Calu3 (cell line): ENCODE measurements around the gene MESP1. TPM values are rescaled to one million over a fixed set of nuclear protein-coding genes. Genes with fewer than 3 reads are reported as not detected.
"Not testable (repeated sequence)": the region's sequence is repeated elsewhere in the genome, so short reads cannot be mapped to it uniquely, and the experiment has no call there.

Experiments
- BruUV-seq: library from RNA; stranded (reverse); fragments of 400-500 nt; replicated peaks from 2 replicates; lab custom pipeline; 2021; lab: Mats Ljungman, UMichigan
- CTCF ChIA-PET: fragments of 300-600 bp; sonication (Branson Sonifier 250); formaldehyde crosslinking; loops from one replicate; lab custom pipeline; 2022; ENCODE audit warnings: antibody characterized with exemption; lab: Charles Lee
- DNase-seq: peaks from one replicate; pipeline ENCODE4 v3.0.0; 2022
- H3K27ac Mint-ChIP-seq: one replicate; pipeline ENCODE4 v1.8.0; 2022; ENCODE audit warnings: mixed read lengths; ENCODE audit not compliant: unreplicated experiment
- H3K27me3 Mint-ChIP-seq: one replicate; pipeline ENCODE4 v1.8.0; 2022; ENCODE audit warnings: mixed read lengths; ENCODE audit not compliant: unreplicated experiment
- H3K36me3 Mint-ChIP-seq: one replicate; pipeline ENCODE4 v1.8.0; 2022; ENCODE audit warnings: mild to moderate bottlenecking, moderate library complexity, mixed read lengths; ENCODE audit not compliant: insufficient read depth, unreplicated experiment
- H3K4me1 Mint-ChIP-seq: one replicate; pipeline ENCODE4 v1.8.0; 2022; ENCODE audit warnings: mild to moderate bottlenecking, low read depth, mixed read lengths; ENCODE audit not compliant: unreplicated experiment
- H3K4me3 Mint-ChIP-seq: one replicate; pipeline ENCODE4 v1.8.0; 2022; ENCODE audit warnings: mild to moderate bottlenecking, low read depth, moderate library complexity, mixed read lengths; ENCODE audit not compliant: unreplicated experiment
- H3K9me3 Mint-ChIP-seq: one replicate; pipeline ENCODE4 v1.8.0; 2022; ENCODE audit warnings: low read depth, mixed read lengths; ENCODE audit not compliant: unreplicated experiment
- CTCF ChIP-seq: fragments of 200-600 bp; IDR thresholded peaks from one replicate; pipeline ENCODE4 v1.8.0; 2022; ENCODE audit warnings: antibody characterized with exemption; ENCODE audit not compliant: unreplicated experiment
- intact Hi-C: fragments of 100-400 bp; cut with micrococcal nuclease; formaldehyde crosslinking; loops from one replicate; pipeline ENCODE4 v1.10.0; 2022; ENCODE audit not compliant: unreplicated experiment
- total RNA-seq: library from RNA; stranded (reverse); gene quantifications from 2 replicates; pipeline ENCODE4 v1.2.3, GENCODE V29; 2022

The MESP1 gene
- total RNA-seq, 1 experiment from 2014 or later: 5.3 TPM

GRCh38 chr15:89790661-89791060, 39.6 kb upstream of the MESP1 start:
- no peaks in the 10 kb centered on the region for H3K27me3 Mint-ChIP-seq
- no peaks in the 10 kb centered on the region for H3K9me3 Mint-ChIP-seq
- DNase-seq: no peak
- CTCF ChIA-PET: interaction anchor here (0.6 kb wide), 1 partner anchor 1523 kb away, joined by 3 read pairs; no protein-coding TSS in a partner anchor
- H3K36me3 Mint-ChIP-seq: peaks cover 6% of the 10 kb centered on the region
- no peak overlapping the region for H3K4me3 Mint-ChIP-seq
- BruUV-seq: no TSS peak
- TF ChIP-seq CTCF: no peak
- peaks cover 15% of the 10 kb centered on the region for H3K4me1 Mint-ChIP-seq
- H3K27ac Mint-ChIP-seq: no peak overlapping the region
- intact Hi-C loops: no loop called here

GRCh38 chr15:89790206-89790605, 39.2 kb upstream of the MESP1 start:
- BruUV-seq: no TSS peak
- H3K9me3 Mint-ChIP-seq: no peaks in the 10 kb centered on the region
- no peak for DNase-seq
- H3K4me1 Mint-ChIP-seq: peaks cover 16% of the 10 kb centered on the region
- no peak overlapping the region for H3K27ac Mint-ChIP-seq
- intact Hi-C loops: no loop called here
- CTCF ChIA-PET: interaction anchor here (0.6 kb wide), 1 partner anchor 1522 kb away, joined by 3 read pairs; no protein-coding TSS in a partner anchor
- H3K4me3 Mint-ChIP-seq: no peak overlapping the region
- TF ChIP-seq CTCF: no peak
- H3K36me3 Mint-ChIP-seq: peaks cover 11% of the 10 kb centered on the region
- no peaks in the 10 kb centered on the region for H3K27me3 Mint-ChIP-seq

GRCh38 chr15:89788585-89788984, 37.5 kb upstream of the MESP1 start:
- peaks cover 24% of the 10 kb centered on the region for H3K4me1 Mint-ChIP-seq
- H3K4me3 Mint-ChIP-seq, H3K9me3 Mint-ChIP-seq, H3K27me3 Mint-ChIP-seq, BruUV-seq, DNase-seq, CTCF ChIA-PET, H3K27ac Mint-ChIP-seq: not testable (repeated sequence)
- H3K36me3 Mint-ChIP-seq: peaks cover 12% of the 10 kb centered on the region
- intact Hi-C loops: loop anchor here (5.0 kb wide), 1 partner anchor 59 kb away; no protein-coding TSS in a partner anchor

GRCh38 chr15:89787944-89788343, 36.9 kb upstream of the MESP1 start:
- peaks cover 12% of the 10 kb centered on the region for H3K36me3 Mint-ChIP-seq

More at GRCh38 chr15:89787944-89788343, 36.9 kb upstream of the MESP1 start:
- Mint-ChIP-seq H3K4me3 (no peak overlapping the region), H3K27me3 (no peaks in the 10 kb centered on the region), H3K9me3 (no peaks in the 10 kb centered on the region), H3K27ac (no peak overlapping the region), H3K4me1 (peaks cover 29% of the 10 kb centered on the region)
- CTCF ChIA-PET: no interaction called here
- TF ChIP-seq CTCF: no peak
- DNase-seq: no peak
- intact Hi-C loops: loop anchor here (5.0 kb wide), 1 partner anchor 59 kb away; no protein-coding TSS in a partner anchor
- BruUV-seq: no TSS peak
